Fibroblast of the aortic adventitia (primary cell): ENCODE data around the gene SERINC2. TPM values are rescaled to one million over a fixed set of nuclear protein-coding genes. Genes with fewer than 3 reads are reported as not detected.
A peak's percentile ranks its signal among the peaks of the same experiment; 100 is the strongest.

Experiments used
- DNase-seq: peaks from one replicate; pipeline ENCODE4 v3.0.0-alpha.2; 2010; ENCODE audit warnings: low read depth
- H3K4me3 ChIP-seq: 2 replicates; pipeline ENCODE4 v1.5.1; 2011; ENCODE audit warnings: low read depth, mild to moderate bottlenecking, control low read depth, low read length, moderate library complexity
- CTCF ChIP-seq: IDR thresholded peaks from 2 replicates; pipeline ENCODE4 v1.5.1; 2011; ENCODE audit warnings: mild to moderate bottlenecking, low read length, control low read depth, inconsistent platforms; ENCODE audit not compliant: insufficient read depth
- total RNA-seq: library from RNA; depleted of rRNA; stranded (reverse); fragments of >200 nt; gene quantifications from 2 replicates; pipeline ENCODE4 v1.2.3, GENCODE V29; 2012; ENCODE audit warnings: low replicate concordance

SERINC2 gene
- total RNA-seq, 1 donor = 5.4 TPM

- no peak overlapping the region for H3K4me3 ChIP-seq
- peak; percentile 44 for TF ChIP-seq CTCF
- DNase-seq = peak; percentile 90
Observed at GRCh38 chr1:31396633-31397351, 16.2 kb upstream of the SERINC2 start.

- no peak for TF ChIP-seq CTCF
- no peak for DNase-seq
- no peak overlapping the region for H3K4me3 ChIP-seq
Observed at GRCh38 chr1:31397360-31398095, 15.5 kb upstream of the SERINC2 start.

GRCh38 chr1:31398246-31398645 is 14.8 kb upstream of the SERINC2 start:
- no peak overlapping the region for H3K4me3 ChIP-seq
- TF ChIP-seq CTCF = no peak
- no peak for DNase-seq

- H3K4me3 ChIP-seq = no peak overlapping the region
- TF ChIP-seq CTCF = no peak
- DNase-seq = no peak
Observed at GRCh38 chr1:31399976-31400375, 13.0 kb upstream of the SERINC2 start.

GRCh38 chr1:31400393-31400792 is 12.6 kb upstream of the SERINC2 start:
- DNase-seq = no peak
- no peak overlapping the region for H3K4me3 ChIP-seq
- no peak for TF ChIP-seq CTCF

- no peak for DNase-seq
- TF ChIP-seq CTCF = peak; percentile 6
- no peak overlapping the region for H3K4me3 ChIP-seq
Observed at GRCh38 chr1:31401241-31401640, 11.8 kb upstream of the SERINC2 start.
